ENCODE measurements around the gene GALR3.

The GALR3 gene

DNA sequence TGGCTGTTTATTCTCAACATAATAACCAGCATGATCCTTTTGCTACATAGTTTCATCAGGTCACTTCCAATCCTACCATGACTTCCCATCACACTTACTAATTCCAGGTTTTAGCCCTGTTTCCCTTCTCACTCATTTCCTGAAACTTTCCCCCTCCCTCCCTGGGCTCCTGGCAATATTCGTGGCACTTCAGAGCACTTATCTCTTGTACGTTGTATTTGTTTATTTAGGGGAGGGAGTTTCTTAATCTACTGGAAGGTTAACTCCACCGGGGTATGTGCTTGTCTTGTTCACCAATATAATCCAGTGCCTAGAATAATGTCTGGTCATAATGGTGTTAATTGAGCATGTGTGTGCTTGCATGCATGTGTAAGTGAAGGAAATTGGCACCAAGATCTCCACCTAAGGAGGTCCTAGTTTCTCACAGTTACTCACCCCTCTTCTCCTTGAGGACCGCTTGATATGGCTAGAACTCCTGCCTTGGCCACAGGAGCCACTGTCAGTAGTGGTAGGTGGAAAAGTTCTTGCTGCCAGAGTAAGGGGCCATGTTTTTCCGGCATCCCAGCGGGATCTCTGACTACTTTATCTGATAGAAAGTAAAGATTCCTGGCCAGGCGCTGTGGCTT is 37.7 kb downstream of the GALR3 start:
- no peaks in the 10 kb centered on the region for H3K9me3 Mint-ChIP-seq
- no peak overlapping the region for H3K4me3 Mint-ChIP-seq
- no peaks in the 10 kb centered on the region for H3K27me3 Mint-ChIP-seq (ENCODE audit: low read depth)
- peaks cover 41% of the 10 kb centered on the region for H3K36me3 Mint-ChIP-seq (ENCODE audit: low read depth)
- no peaks in the 10 kb centered on the region for H3K4me1 Mint-ChIP-seq (ENCODE audit: low read depth)
- no peak overlapping the region for H3K27ac Mint-ChIP-seq

DNA sequence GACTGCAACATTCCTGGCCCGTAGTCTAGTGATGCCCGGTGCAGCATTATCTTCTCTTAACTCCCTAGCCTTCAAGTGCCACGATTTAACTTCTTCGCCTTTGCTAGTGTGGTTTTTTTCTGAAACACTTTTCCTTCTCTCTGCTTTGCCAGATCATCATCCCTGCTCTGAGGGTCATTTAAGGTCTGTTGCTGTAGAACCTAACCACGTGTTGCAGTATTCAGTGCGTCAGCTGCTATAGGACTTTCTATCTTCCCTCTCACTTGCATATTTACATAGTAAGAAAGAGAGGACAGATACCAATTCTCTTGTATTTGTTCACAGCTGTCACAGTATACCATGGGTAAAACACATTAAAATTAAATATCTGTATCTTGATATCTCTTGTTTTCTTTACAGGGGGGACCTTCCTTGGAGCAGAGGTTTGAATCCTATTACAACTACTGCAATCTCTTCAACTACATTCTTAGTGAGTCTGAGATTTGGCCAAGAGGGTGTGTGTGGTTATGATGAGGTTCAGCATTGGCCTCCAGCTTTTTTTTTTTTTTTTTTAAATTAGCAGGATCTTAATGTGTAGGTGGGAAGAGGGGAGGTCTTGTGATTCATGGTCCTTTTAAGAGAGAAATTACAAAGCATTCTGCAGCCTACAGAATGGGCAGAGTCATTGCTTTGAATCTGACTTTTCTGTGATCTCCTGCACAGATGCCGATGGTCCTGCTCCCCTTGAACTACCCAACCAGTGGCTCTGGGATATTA is 39.6 kb downstream of the GALR3 start:
- Mint-ChIP-seq H3K4me1 (ENCODE audit: low read depth) (no peaks in the 10 kb centered on the region), H3K27me3 (ENCODE audit: low read depth) (no peaks in the 10 kb centered on the region), H3K4me3 (no peak overlapping the region), H3K36me3 (ENCODE audit: low read depth) (peaks cover 44% of the 10 kb centered on the region), H3K9me3 (no peaks in the 10 kb centered on the region), H3K27ac (no peak overlapping the region)

- Mint-ChIP-seq H3K4me3 (no peak overlapping the region), H3K4me1 (ENCODE audit: low read depth) (no peaks in the 10 kb centered on the region), H3K27ac (no peak overlapping the region), H3K36me3 (ENCODE audit: low read depth) (peaks cover 48% of the 10 kb centered on the region), H3K27me3 (ENCODE audit: low read depth) (no peaks in the 10 kb centered on the region), H3K9me3 (no peaks in the 10 kb centered on the region)
Measured at GRCh38 chr22:37865510-37865909, 42.3 kb downstream of the GALR3 start.

GRCh38 chr22:37870273-37870672 is 47.1 kb downstream of the GALR3 start:
- H3K36me3 Mint-ChIP-seq (ENCODE audit: low read depth) = peaks cover 43% of the 10 kb centered on the region
- no peak overlapping the region for H3K27ac Mint-ChIP-seq
- H3K4me1 Mint-ChIP-seq (ENCODE audit: low read depth) = no peaks in the 10 kb centered on the region
- no peaks in the 10 kb centered on the region for H3K9me3 Mint-ChIP-seq
- no peaks in the 10 kb centered on the region for H3K27me3 Mint-ChIP-seq (ENCODE audit: low read depth)
- H3K4me3 Mint-ChIP-seq = no peak overlapping the region
